Esophagus muscularis mucosa (tissue), 3 donors: ENCODE results near the gene GRM4.

ENCODE experiments used
- CTCF ChIP-seq, 3 experiments: fragments of 200-600 bp in 2 of 3; fragments of 450-650 bp in 1 of 3; sonication (generic) in 2 of 3; IDR thresholded peaks; one replicate each; pipeline ENCODE4 v1.5.1; 2017 to 2019; ENCODE audit warnings: antibody characterized with exemption in 3 of 3, mild to moderate bottlenecking in 2 of 3, moderate library complexity in 1 of 3
- POLR2A ChIP-seq: fragments of 450-650 bp; IDR thresholded peaks from one replicate; pipeline ENCODE4 v1.6.1; 2017; ENCODE audit warnings: antibody characterized with exemption, moderate library complexity, mild to moderate bottlenecking, low read depth

DNA sequence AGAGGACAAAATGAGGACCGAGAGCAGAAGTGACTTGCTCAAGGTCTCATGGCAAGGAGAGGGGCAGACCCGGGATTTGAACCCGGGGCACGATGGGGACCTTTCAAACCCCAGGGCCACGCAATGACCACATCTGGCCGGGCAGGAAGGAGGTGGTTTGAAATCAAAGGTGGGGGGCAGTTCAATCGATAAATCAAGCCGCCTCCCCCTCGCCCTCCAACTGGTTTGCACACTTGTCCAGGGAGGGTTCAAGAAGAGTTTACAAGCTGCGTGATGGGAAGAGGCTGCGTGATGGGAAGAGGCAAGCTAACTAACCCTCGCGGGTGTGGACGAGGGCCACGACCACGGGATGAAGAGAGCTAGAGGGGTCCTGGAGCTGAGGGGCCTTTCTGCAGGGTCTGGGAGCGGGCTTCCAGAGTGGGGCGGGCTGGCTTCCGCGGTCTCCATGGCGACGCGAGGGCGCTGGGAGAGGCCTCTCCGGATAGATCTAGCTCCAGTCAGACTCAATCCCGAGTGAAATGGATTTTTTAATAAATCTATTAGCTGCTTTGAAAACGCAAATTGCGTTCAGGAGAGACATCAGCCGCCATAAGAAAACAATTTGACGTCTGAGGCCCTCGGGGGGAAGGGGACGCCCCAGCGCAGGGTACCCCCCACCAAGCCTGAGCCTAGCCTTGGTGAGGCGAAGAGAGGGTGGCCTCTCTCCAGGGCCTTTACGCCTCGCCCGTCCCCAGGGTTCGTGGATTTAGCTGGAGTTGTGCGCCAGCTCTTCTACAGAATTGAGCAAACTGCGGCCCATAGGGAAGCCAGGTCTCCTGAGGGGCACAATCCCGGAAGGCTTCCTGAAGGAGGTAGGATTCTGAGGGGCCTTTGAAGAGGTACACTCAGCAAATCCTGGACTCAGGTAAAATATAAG lies 143.9 kb downstream of the GRM4 start:
- TF ChIP-seq POLR2A (no peak), CTCF (IDR thresholded peaks at IDR 0.05) (no peak)
